Parietal lobe (tissue), 2 donors: Measurements from ENCODE around the gene SMCO4. TPM values are rescaled to one million over a fixed set of nuclear protein-coding genes. Genes with fewer than 3 reads are reported as not detected.

Experiments used
- small RNA-seq: library from RNA; depleted of rRNA; stranded (forward); fragments of <200 nt; gene quantifications from one replicate; pipeline ENCODE3, GENCODE V24; 2014; ENCODE audit warnings: low replicate concordance
- total RNA-seq: library from RNA; depleted of rRNA; stranded (reverse); fragments of >200 nt; gene quantifications from one replicate; pipeline ENCODE4 v1.2.3, GENCODE V29; 2014

Gene SMCO4, protein sequence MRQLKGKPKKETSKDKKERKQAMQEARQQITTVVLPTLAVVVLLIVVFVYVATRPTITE
- 4.4 TPM for total RNA-seq

GRCh38 chr11:93543292-93543977 lies at the start of gene SMCO4:
SMCO4 (minus strand) TSS chr11:93543391; CDS start chr11:93479189, 64,202 bp downstream.

Small RNAs within 50 kb of the gene (small RNA-seq; reads per million reads assigned to genes)
- not detected for gene RN7SL223P

Other genes starting within 250 kb of the SMCO4 start
- 0.31 TPM for gene DEUP1, start 212.6 kb downstream of the SMCO4 start, total RNA-seq
- 55.4 TPM for gene CEP295, start 118.3 kb upstream of the SMCO4 start, total RNA-seq
- gene TAF1D, start 198.1 kb upstream of the SMCO4 start, total RNA-seq, result 179 TPM
- 49.1 TPM for gene C11orf54, start 198.3 kb upstream of the SMCO4 start, total RNA-seq
- 81.1 TPM for gene MED17, start 240.9 kb upstream of the SMCO4 start, total RNA-seq